GM12873 (cell line): ENCODE data around the gene CREB5.

Source experiments
- CTCF ChIP-seq: IDR thresholded peaks from 2 replicates; pipeline ENCODE4 v1.5.1; 2012; ENCODE audit warnings: low read depth, mild to moderate bottlenecking, moderate library complexity, low read length, control low read depth; ENCODE audit not compliant: insufficient read depth; ENCODE audit errors: missing control alignments

CREB5 gene

DNA sequence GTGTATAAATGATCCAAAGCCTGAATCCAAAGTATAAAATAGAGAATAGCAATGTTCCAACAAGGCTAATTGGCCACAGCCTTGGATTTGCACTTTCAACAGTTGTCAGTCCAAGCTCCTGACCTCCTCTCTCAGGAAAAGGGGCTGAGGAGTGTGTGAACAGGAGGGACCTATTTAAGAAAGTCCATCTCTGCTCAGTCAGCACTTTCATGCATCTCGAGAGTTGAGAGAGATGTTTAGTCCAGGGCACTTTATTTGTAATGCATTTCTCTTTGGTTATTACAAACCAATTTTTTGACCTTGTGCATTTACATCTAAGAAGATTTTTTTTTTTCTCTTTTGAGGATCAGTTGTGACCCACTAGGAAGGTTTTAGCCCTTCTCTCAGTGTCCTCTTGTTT is 244.2 kb downstream of the CREB5 start:
- TF ChIP-seq CTCF, result no peak

DNA sequence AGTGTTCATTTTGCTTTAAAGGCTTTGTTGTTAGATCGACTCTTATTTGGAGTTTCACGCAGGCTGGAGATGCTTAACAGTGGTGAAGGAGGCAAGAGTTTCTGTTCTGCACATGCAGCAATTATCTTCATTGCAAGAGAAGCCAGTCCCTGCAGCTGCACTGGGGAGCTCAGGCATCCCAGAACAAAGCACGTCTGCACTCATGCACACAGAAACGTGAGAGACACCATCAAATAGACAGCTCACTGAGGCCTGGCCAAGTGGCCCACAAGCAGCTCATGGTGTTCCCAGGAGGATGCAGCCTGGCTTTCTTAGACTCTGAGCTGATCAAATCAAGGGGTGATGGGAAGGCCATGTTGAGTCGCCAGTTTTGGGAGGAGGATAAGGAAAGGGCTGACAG is 246.1 kb downstream of the CREB5 start:
- no peak for TF ChIP-seq CTCF

DNA sequence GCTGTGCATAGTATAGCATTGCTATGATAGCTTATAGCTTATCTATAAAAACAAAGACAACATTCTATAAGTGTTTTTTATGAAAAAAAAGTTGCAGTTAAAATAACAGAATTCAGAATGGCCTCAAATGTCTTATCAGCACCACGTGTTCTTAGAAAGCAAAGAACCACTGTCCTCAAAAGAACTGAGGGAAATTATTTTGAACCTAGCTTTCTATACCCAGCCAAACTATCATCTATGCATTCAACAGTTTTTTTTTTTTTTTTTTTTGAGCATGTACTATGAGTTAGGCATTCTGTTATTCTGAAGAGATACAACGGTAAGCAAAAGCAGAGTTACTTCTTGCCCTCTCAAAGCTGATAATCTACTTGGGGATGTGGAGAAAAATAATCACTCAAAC is 247.8 kb downstream of the CREB5 start:
- TF ChIP-seq CTCF, result no peak

GRCh38 chr7:28661826-28662595 is 249.7 kb downstream of the CREB5 start:
- TF ChIP-seq CTCF, result no peak

DNA sequence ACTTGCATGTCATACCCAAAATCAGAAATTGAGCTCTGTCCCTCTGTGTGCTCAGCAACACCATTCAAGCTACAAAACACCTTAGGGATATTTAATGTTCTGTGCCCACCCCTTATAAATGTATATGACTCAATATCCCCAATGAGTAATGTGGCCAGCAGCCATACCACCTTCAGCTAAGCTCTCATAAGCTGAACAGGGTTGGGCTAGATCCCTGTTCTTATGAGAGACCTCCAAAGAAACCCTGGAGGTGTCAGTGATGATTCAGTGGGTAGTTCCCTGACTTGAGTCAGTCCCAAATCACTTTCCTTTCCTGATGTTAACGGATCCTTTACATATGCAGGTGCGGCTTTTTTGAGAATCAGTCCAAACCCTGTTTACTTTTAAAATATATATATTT is 253.8 kb downstream of the CREB5 start:
- TF ChIP-seq CTCF, result no peak

DNA sequence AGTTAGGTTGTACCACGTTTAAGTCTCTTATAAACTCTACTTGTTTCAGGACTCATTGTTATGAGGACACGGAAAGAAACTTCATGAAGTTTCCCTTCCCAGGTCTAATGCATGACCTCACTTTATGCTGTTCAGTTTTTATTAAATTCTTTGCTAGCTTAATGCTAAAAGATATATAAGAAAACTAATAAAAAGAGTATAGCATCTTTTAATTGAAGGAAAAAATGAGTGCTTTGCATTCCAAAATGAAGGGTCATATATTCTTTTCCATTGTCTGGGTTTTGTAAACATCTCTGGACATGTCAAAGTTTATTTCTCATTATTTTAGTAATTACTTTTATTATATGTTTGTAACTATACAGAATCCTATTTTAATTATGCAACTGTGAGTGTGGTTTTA is 255.8 kb downstream of the CREB5 start:
- no peak for TF ChIP-seq CTCF

DNA sequence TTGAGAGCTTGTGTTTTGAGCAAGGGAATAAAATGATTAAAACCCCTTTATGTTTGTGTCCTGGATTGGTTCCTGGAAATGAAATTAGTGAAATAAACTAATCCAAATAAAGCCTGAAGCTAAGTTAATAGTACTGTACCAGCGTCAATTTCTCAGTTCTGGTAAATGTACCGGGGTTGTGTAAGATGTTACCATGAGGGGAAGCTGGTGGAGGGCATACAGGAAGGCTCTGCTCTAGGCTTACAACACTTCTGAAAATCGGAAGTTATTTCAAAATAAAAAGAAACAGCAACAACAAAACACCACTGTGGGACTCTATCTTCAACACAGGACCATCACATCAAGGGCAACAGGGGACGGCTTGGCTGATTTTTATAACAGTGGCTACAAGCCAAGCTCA is 257.0 kb downstream of the CREB5 start:
- no peak for TF ChIP-seq CTCF
